Lower leg skin (tissue), 4 donors: ENCODE data around the gene ZCCHC7. TPM values are rescaled to one million over a fixed set of nuclear protein-coding genes. Genes with fewer than 3 reads are reported as not detected.
"Not testable (repeated sequence)": the region's sequence is repeated elsewhere in the genome, so short reads cannot be mapped to it uniquely, and the experiment has no call there.

Source experiments
- DNase-seq, 2 donors: peaks; one replicate each; pipeline ENCODE4 v3.0.0-alpha.2; 2019; ENCODE audit warnings: low spot score in 2 of 2
- H3K4me3 ChIP-seq: fragments of 200-600 bp; sonication (generic); 2 replicates; pipeline ENCODE4 v1.5.1; 2017; ENCODE audit warnings: mild to moderate bottlenecking, low read depth; ENCODE audit not compliant: poor library complexity, severe bottlenecking
- CTCF ChIP-seq, 3 donors: fragments of 450-650 bp; IDR thresholded peaks; one replicate each; pipeline ENCODE4 v1.5.1; 2016; ENCODE audit warnings: antibody characterized with exemption in 3 of 3, mild to moderate bottlenecking in 3 of 3, moderate library complexity in 2 of 3
- POLR2A ChIP-seq, 2 donors: fragments of 450-650 bp; IDR thresholded peaks; one replicate each; pipeline ENCODE4 v1.6.1; 2016 to 2017; ENCODE audit warnings: antibody characterized with exemption in 2 of 2, mild to moderate bottlenecking in 1 of 2, moderate library complexity in 1 of 2
- WGBS, 2 donors: methylation state at CpG; one replicate each; pipeline ENCODE4 v1.1.5; 2018; 5-methylcytosine and 5-hydroxymethylcytosine counted together
- intact Hi-C: fragments of 100-400 bp; cut with DNase I; formaldehyde crosslinking; loops from one replicate; pipeline ENCODE4 v1.15.0; 2023; ENCODE audit warnings: low total_unique reads
- total RNA-seq, 4 donors: library from RNA; depleted of rRNA; stranded (reverse); fragments of >200 nt; gene quantifications; one replicate each; pipeline ENCODE4 v1.1.0, GENCODE V29; 2016

Gene ZCCHC7
- total RNA-seq, 4 donors from 2014 or later: 12.2 to 17.6 (median 15.7) TPM

GRCh38 chr9:37301854-37302172 is 181.4 kb downstream of the ZCCHC7 start:
- no peak overlapping the region for H3K4me3 ChIP-seq
- 0 to 84% methylated on average over 1 of the region's 1 CpG for WGBS, 2 donors
- no peak for DNase-seq
- intact Hi-C loops: no loop called here
- no peak for TF ChIP-seq POLR2A (IDR thresholded peaks at IDR 0.05)
- TF ChIP-seq CTCF (IDR thresholded peaks at IDR 0.05): no peak

GRCh38 chr9:37302277-37302676 is 181.9 kb downstream of the ZCCHC7 start:
- WGBS, 2 donors: 59 to 69% methylated on average over 3 of the region's 3 CpGs
- TF ChIP-seq POLR2A (IDR thresholded peaks at IDR 0.05) (no peak), CTCF (IDR thresholded peaks at IDR 0.05) (no peak)
- intact Hi-C loops: no loop called here
- H3K4me3 ChIP-seq: no peak overlapping the region
- DNase-seq: no peak

GRCh38 chr9:37303272-37303671 is 182.9 kb downstream of the ZCCHC7 start:
- WGBS, 2 donors: 96 to 99% methylated on average over 11 of the region's 11 CpGs
- intact Hi-C loops, DNase-seq, H3K4me3 ChIP-seq: not testable (repeated sequence)

- WGBS, 2 donors: 91 to 94% methylated on average over 3 of the region's 3 CpGs
- intact Hi-C loops: no loop called here
- no peak for DNase-seq
Observed at GRCh38 chr9:37309136-37309535, 188.8 kb downstream of the ZCCHC7 start.

GRCh38 chr9:37311938-37312708 is 191.7 kb downstream of the ZCCHC7 start:
- no peak for DNase-seq
- intact Hi-C loops: no loop called here
- TF ChIP-seq CTCF (IDR thresholded peaks at IDR 0.05): no peak
- no peak for TF ChIP-seq POLR2A (IDR thresholded peaks at IDR 0.05)
- H3K4me3 ChIP-seq: no peak overlapping the region
- 92 to 95% methylated on average over 3 of the region's 3 CpGs for WGBS, 2 donors

More at GRCh38 chr9:37309136-37309535, 188.8 kb downstream of the ZCCHC7 start:
- TF ChIP-seq POLR2A (IDR thresholded peaks at IDR 0.05): no peak
- TF ChIP-seq CTCF (IDR thresholded peaks at IDR 0.05): no peak
- no peak overlapping the region for H3K4me3 ChIP-seq

GRCh38 chr9:37324261-37324683 is 203.9 kb downstream of the ZCCHC7 start:
- no peak for DNase-seq
- intact Hi-C loops: no loop called here
- TF ChIP-seq CTCF (IDR thresholded peaks at IDR 0.05): no peak
- TF ChIP-seq POLR2A (IDR thresholded peaks at IDR 0.05): no peak
- H3K4me3 ChIP-seq: no peak overlapping the region
- 83 to 85% methylated on average over 7 of the region's 7 CpGs for WGBS, 2 donors
